Gastroesophageal sphincter (tissue), 4 donors: ENCODE data around the gene TTLL6. TPM values are rescaled to one million over a fixed set of nuclear protein-coding genes. Genes with fewer than 3 reads are reported as not detected.

ENCODE experiments used
- ATAC-seq: fragments of 150-250 bp; one replicate; pipeline ENCODE4 v1.9.1; 2016; ENCODE audit warnings: mild to moderate bottlenecking, moderate library complexity
- H3K27ac ChIP-seq, 4 donors: fragments of 200-600 bp; sonication (generic) in 3 of 4; 1 replicate in 3 of 4; 2 replicates in 1 of 4; pipeline ENCODE4 v1.5.1; 2016 to 2019
- H3K27me3 ChIP-seq: fragments of 200-600 bp; sonication (generic); one replicate; pipeline ENCODE4 v1.5.1; 2019
- H3K36me3 ChIP-seq, 2 donors: fragments of 200-600 bp; sonication (generic); one replicate each; pipeline ENCODE4 v1.5.1; 2019; ENCODE audit warnings: control low read depth in 1 of 2
- H3K4me1 ChIP-seq, 3 donors: fragments of 200-600 bp; sonication (generic); 1 replicate in 2 of 3; 2 replicates in 1 of 3; pipeline ENCODE4 v1.5.1; 2016 to 2019; ENCODE audit warnings: control low read depth in 2 of 3
- H3K4me3 ChIP-seq, 2 donors: fragments of 200-600 bp; sonication (generic); one replicate each; pipeline ENCODE4 v1.5.1; 2019; ENCODE audit warnings: mild to moderate bottlenecking in 1 of 2, moderate library complexity in 1 of 2
- H3K9me3 ChIP-seq, 3 donors: fragments of 200-600 bp; sonication (generic); one replicate each; pipeline ENCODE4 v1.5.1; 2017 to 2019; ENCODE audit warnings: control low read depth in 2 of 3
- CTCF ChIP-seq, 4 experiments: fragments of 200-600 bp in 2 of 4; fragments of 450-650 bp in 2 of 4; sonication (generic) in 1 of 4; IDR thresholded peaks; one replicate each; pipeline ENCODE4 v1.5.1; 2017 to 2019; ENCODE audit warnings: antibody characterized with exemption in 4 of 4, mild to moderate bottlenecking in 2 of 4, moderate library complexity in 2 of 4
- EP300 ChIP-seq: sonication (generic); formaldehyde crosslinking; IDR thresholded peaks from one replicate; pipeline ENCODE4 v1.6.1; 2017; ENCODE audit warnings: antibody characterized with exemption, mild to moderate bottlenecking
- POLR2A ChIP-seq, 2 donors: fragments of 450-650 bp; IDR thresholded peaks; one replicate each; pipeline ENCODE4 v1.6.1; 2017; ENCODE audit warnings: antibody characterized with exemption in 2 of 2, mild to moderate bottlenecking in 2 of 2, moderate library complexity in 1 of 2
- POLR2AphosphoS5 ChIP-seq: sonication (generic); formaldehyde crosslinking; IDR thresholded peaks from one replicate; pipeline ENCODE4 v1.6.1; 2017; ENCODE audit warnings: antibody characterized with exemption
- WGBS, 2 donors: methylation state at CpG; one replicate each; pipeline ENCODE4 v1.1.5; 2018; ENCODE audit warnings: low coverage in 1 of 2; 5-methylcytosine and 5-hydroxymethylcytosine counted together
- total RNA-seq, 4 donors: library from RNA; depleted of rRNA; stranded (reverse); fragments of >200 nt; gene quantifications; one replicate each; pipeline ENCODE4 v1.1.0, GENCODE V29; 2016

Gene TTLL6
- total RNA-seq, 4 donors from 2014 or later, result not detected

GRCh38 chr17:48740537-48740936, 76.5 kb downstream of the TTLL6 start:
- Histone ChIP-seq H3K4me1 (peaks cover 0 to 9% (median 0%) of the 10 kb centered on the region in 3 donors), H3K27ac (no peak overlapping the region), H3K36me3 (no peaks in the 10 kb centered on the region), H3K4me3 (no peak overlapping the region), H3K9me3 (no peaks in the 10 kb centered on the region), H3K27me3 (peaks cover 100% of the 10 kb centered on the region)
- ATAC-seq, result no peak
- TF ChIP-seq CTCF (IDR thresholded peaks at IDR 0.05), result no peak
- no peak for TF ChIP-seq EP300
- TF ChIP-seq POLR2A (IDR thresholded peaks at IDR 0.05), result no peak
- TF ChIP-seq POLR2AphosphoS5, result no peak

GRCh38 chr17:48738803-48739526, 78.1 kb downstream of the TTLL6 start:
- WGBS, 2 donors, result 2 to 30% methylated on average over 4 to 26 of the region's 37 CpGs
- H3K9me3 ChIP-seq, result no peaks in the 10 kb centered on the region
- H3K27ac ChIP-seq, result no peak overlapping the region
- no peak overlapping the region for H3K4me3 ChIP-seq
- ATAC-seq, result no peak
- peaks cover 0 to 10% (median 0%) of the 10 kb centered on the region in 3 donors for H3K4me1 ChIP-seq
- no peaks in the 10 kb centered on the region for H3K36me3 ChIP-seq
- TF ChIP-seq CTCF (IDR thresholded peaks at IDR 0.05), result no peak
- no peak for TF ChIP-seq POLR2A (IDR thresholded peaks at IDR 0.05)
- no peak for TF ChIP-seq POLR2AphosphoS5
- no peak for TF ChIP-seq EP300
- peaks cover 100% of the 10 kb centered on the region for H3K27me3 ChIP-seq

GRCh38 chr17:48738424-48738802, 78.6 kb downstream of the TTLL6 start:
- no peak overlapping the region for H3K4me3 ChIP-seq
- no peak overlapping the region for H3K27ac ChIP-seq
- peaks cover 0 to 15% (median 0%) of the 10 kb centered on the region in 3 donors for H3K4me1 ChIP-seq
- H3K27me3 ChIP-seq, result peaks cover 100% of the 10 kb centered on the region
- WGBS, 2 donors, result 2% methylated on average over 6 of the region's 11 CpGs; no CpG with 5 or more reads in 1 of the 2 donors
- ATAC-seq, result no peak
- no peaks in the 10 kb centered on the region for H3K36me3 ChIP-seq
- no peaks in the 10 kb centered on the region for H3K9me3 ChIP-seq
- no peak for TF ChIP-seq EP300
- no peak for TF ChIP-seq POLR2AphosphoS5
- no peak for TF ChIP-seq POLR2A (IDR thresholded peaks at IDR 0.05)
- no peak for TF ChIP-seq CTCF (IDR thresholded peaks at IDR 0.05)

GRCh38 chr17:48737330-48738043, 79.5 kb downstream of the TTLL6 start:
- TF ChIP-seq POLR2A (IDR thresholded peaks at IDR 0.05) (no peak), EP300 (no peak), POLR2AphosphoS5 (no peak), CTCF (IDR thresholded peaks at IDR 0.05) (no peak)
- Histone ChIP-seq H3K4me1 (peaks cover 0 to 22% (median 4%) of the 10 kb centered on the region in 3 donors), H3K27me3 (peaks cover 100% of the 10 kb centered on the region), H3K9me3 (no peaks in the 10 kb centered on the region), H3K36me3 (no peaks in the 10 kb centered on the region), H3K4me3 (no peak overlapping the region), H3K27ac (no peak overlapping the region)
- no peak for ATAC-seq
- WGBS, 2 donors, result 33 to 48% methylated on average over 1 to 4 of the region's 4 CpGs

GRCh38 chr17:48735062-48735351, 82.0 kb downstream of the TTLL6 start:
- no peak overlapping the region for H3K27ac ChIP-seq
- peaks cover 0 to 22% (median 4%) of the 10 kb centered on the region in 3 donors for H3K4me1 ChIP-seq
- H3K36me3 ChIP-seq, result no peaks in the 10 kb centered on the region
- no peaks in the 10 kb centered on the region for H3K9me3 ChIP-seq
- H3K27me3 ChIP-seq, result peaks cover 100% of the 10 kb centered on the region
- H3K4me3 ChIP-seq, result no peak overlapping the region
- ATAC-seq, result no peak
- WGBS, 2 donors, result 2 to 4% methylated on average over 3 to 6 of the region's 7 CpGs
- TF ChIP-seq CTCF (IDR thresholded peaks at IDR 0.05) (no peak), POLR2A (IDR thresholded peaks at IDR 0.05) (no peak), POLR2AphosphoS5 (no peak), EP300 (no peak)
